Fibroblast of skin of left quadriceps (primary cell): ENCODE data around the gene TSPAN4.
A peak's percentile ranks its signal among the peaks of the same experiment; 100 is the strongest.

ENCODE experiments used
- DNase-seq, 2 experiments: peaks; one replicate each; pipeline ENCODE4 v3.0.0-alpha.2; 2013; ENCODE audit warnings: low read depth in 2 of 2

Gene TSPAN4

GRCh38 chr11:850775-851763 is 8.4 kb downstream of the TSPAN4 start:
- no peak for DNase-seq

- DNase-seq = no peak
Measured at GRCh38 chr11:852762-853161, 10.1 kb downstream of the TSPAN4 start.

DNA sequence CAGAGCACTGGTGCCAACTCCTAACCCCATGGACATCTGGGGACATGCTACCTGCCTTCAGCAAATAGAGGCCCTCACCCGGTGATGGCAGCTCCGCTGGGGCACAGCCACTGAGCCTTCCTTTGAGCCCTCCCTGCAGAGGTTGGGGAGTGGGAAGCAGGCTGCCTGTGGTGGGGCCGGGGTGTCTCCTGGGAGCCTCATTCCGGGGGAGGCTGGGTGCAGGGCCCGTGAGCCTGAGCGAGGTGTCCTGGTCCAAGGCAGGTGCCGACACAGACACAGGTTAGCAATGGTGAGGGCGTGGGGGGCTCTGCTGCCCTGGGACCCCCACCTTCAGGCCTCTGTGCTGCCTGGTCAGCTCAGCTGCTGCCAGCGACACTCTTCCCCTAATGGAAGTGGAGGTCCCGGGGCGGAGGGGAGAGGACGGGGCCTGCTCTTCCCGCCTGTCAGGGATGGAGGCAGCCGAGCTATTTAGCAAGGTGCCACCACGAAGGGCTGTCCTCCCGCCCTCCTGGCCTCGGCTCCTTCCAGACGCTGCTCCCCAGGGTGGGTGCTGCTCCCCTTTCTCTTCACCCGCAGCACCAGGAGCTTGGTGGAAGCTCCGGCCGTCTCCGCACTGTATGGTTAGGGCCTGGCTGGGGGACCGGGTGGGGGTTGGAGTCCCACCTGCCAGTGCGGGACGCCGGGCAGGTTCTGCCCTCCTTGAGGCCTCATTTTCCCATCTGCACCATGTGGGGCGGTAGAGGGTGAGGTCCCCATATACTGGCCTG is 11.2 kb downstream of the TSPAN4 start:
- no peak for DNase-seq

- DNase-seq = no peak
Measured at GRCh38 chr11:854601-855329, 12.1 kb downstream of the TSPAN4 start.

DNA sequence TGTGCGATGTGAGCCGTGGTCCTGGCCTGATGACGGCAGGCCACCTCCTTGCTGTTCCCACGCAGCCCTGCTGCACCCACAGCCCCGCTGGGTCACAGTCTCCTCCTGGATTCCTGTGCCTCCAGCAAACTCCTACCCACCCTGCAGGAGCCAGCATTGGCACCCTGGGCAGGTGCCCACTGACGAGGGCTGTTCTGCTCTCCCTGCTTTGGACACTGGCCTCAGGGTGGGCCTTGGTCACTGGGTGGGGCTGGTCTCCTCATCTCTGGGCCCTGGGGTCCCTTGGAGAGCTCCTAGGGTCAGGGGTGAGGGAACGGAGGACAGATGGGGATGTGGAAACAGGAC is 12.7 kb downstream of the TSPAN4 start:
- DNase-seq = no peak

GRCh38 chr11:855796-856195 is 13.1 kb downstream of the TSPAN4 start:
- no peak for DNase-seq

- no peak for DNase-seq
Measured at GRCh38 chr11:856397-856796, 13.7 kb downstream of the TSPAN4 start.

- DNase-seq = no peak
Measured at GRCh38 chr11:858053-858761, 15.6 kb downstream of the TSPAN4 start.

- DNase-seq = no peak
Measured at GRCh38 chr11:858762-859339, 16.2 kb downstream of the TSPAN4 start.

- peak; percentile 52 to 54 for DNase-seq
Measured at GRCh38 chr11:859394-860131, 16.9 kb downstream of the TSPAN4 start.

- DNase-seq = no peak
Measured at GRCh38 chr11:860234-861104, 17.8 kb downstream of the TSPAN4 start.

- DNase-seq = no peak
Measured at GRCh38 chr11:861105-861479, 18.4 kb downstream of the TSPAN4 start.

DNA sequence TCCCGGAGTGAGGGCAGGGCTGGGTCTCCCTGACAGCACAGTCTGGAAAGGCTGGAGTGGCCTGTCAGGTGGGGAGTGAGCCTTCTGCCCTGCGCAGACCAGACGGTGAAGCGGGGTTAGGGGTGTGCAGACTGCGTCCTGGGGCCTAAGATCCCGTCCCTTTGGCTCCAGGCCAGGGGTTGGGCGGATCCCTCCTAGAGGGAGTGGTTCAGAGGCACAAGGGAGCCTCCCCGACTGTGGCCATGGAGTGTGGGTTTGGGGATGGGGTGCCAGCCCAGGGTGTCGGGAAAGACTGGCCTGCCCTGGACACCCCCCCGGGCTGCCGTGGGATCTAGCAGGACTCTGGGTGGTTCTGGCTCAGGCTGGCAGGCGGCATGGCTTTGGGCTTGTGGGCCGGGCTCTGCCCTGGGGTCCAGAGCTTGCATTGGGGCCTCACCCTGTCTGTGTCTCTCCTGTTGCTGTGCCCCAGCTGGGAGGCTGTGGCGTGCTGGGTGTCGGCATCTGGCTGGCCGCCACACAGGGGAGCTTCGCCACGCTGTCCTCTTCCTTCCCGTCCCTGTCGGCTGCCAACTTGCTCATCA is 19.5 kb downstream of the TSPAN4 start:
- DNase-seq = no peak

- DNase-seq = no peak
Measured at GRCh38 chr11:862696-863022, 20.0 kb downstream of the TSPAN4 start.

DNA sequence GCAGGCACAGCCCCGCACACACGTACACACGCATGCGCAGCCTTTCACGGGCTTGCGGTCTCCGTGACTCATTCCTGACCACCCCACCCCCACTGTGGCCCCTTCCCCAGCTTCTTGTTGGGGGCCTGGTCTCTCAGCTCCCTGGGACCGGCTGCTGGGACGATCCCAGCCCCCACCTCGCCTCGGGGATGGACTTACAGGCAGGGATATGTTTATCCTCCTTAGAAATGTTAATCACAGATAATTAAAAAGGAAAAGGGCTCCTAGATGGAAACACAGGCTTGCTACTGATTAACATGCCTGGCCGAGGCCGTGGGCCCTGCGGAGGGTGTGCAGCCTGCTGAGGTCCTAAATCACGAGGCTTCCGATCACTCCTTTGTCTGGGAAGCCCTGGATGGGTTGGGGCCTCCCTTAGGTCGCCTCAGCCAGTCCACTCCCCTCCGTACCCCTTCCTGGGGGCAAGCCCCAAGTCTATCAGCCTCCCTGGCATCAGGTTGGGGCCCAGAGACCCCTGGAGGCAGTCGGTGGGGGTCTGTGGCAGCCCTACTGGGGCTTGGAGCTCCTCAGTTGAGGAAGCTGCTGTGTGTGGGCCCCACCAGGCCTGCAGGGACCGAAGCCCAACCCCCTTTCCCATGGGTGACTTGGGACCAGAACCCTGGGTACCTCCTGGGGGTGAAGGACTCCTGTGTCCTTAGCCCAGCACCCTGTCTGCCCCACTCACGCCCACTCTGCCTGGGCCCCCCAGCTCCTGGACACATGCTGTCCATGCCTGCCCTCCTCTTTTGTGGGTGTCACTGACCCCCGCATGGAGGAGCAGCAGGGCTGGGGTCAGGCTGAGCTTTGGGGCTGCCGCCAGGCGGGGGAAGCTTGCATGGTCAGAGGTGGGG is 20.6 kb downstream of the TSPAN4 start:
- DNase-seq = peak in 1 of 2 experiments; percentile 18

DNA sequence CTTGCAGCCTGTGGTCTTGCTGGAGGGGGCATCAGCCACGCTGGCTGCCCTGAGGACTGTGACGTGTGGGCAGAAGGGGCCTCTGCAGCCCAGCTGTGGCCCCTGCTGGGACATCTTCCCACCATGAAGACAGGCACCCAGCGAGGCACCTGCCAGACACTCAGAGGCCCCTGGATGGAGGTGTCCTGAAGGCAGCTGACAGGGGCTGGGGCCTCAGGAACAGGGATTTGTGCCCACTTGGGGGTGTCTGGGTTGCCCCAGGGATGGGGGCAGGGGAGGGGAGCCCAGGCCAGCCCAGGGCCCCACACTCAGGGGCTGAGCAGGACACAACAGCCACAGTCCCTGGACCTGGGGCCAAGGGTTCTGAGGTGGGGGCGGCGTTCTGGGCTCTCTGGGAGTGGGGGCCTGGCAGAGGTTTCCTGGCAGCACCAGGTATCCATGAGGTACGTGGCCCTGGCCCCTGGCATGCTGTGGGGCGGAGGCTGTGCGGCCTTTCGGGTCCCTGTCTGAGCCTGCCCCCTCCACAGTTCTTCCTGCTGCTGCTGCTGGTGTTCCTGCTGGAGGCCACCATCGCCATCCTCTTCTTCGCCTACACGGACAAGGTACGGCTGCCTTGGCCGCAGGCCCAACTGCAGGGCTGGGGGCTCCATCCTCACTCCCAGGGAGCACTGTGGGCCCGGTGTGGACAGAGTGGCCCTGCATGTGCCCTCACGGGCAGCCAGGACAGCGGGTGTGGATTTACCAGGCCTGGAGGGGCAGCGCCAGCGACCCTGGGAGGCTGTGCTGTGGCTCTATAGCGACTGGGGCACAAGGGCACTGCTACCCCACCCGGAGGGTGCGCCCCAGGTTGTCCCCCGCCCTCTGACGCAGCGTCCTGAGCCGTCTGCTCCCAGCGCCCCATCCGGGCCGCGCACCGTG is 21.5 kb downstream of the TSPAN4 start:
- no peak for DNase-seq

- no peak for DNase-seq
Measured at GRCh38 chr11:864898-865297, 22.2 kb downstream of the TSPAN4 start.
